GM18498 (cell line): ENCODE measurements around the gene GRAMD1B.

Source experiments
- ATAC-seq: cut with Tn5 transposase; IDR thresholded peaks from one replicate; pipeline ENCODE4 v1.9.1; 2021; ENCODE audit warnings: mild to moderate bottlenecking, moderate library complexity; ENCODE audit not compliant: unreplicated experiment

GRAMD1B gene

GRCh38 chr11:123622576-123622975 lies 192.5 kb downstream of the GRAMD1B start:
- ATAC-seq: no peak

GRCh38 chr11:123624974-123625373 lies 194.9 kb downstream of the GRAMD1B start:
- ATAC-seq: no peak

GRCh38 chr11:123628936-123629683 lies 199.0 kb downstream of the GRAMD1B start:
- ATAC-seq: no peak

- no peak for ATAC-seq
Observed at GRCh38 chr11:123630126-123630608, 200.1 kb downstream of the GRAMD1B start.

- no peak for ATAC-seq
Observed at GRCh38 chr11:123640029-123640428, 210.0 kb downstream of the GRAMD1B start.

- peak; percentile 79 for ATAC-seq
Observed at GRCh38 chr11:123640677-123641494, 210.8 kb downstream of the GRAMD1B start.

- ATAC-seq: no peak
Observed at GRCh38 chr11:123641495-123641840, 211.4 kb downstream of the GRAMD1B start.

GRCh38 chr11:123642435-123642834 lies 212.4 kb downstream of the GRAMD1B start:
- no peak for ATAC-seq

GRCh38 chr11:123645286-123645975 lies 215.4 kb downstream of the GRAMD1B start:
- ATAC-seq: no peak

GRCh38 chr11:123650901-123651300 lies 220.8 kb downstream of the GRAMD1B start:
- ATAC-seq: no peak

GRCh38 chr11:123652599-123652998 lies 222.5 kb downstream of the GRAMD1B start:
- ATAC-seq: no peak

GRCh38 chr11:123653483-123653826 lies 223.4 kb downstream of the GRAMD1B start:
- ATAC-seq: no peak

- peak; percentile 55 for ATAC-seq
Observed at GRCh38 chr11:123653827-123654565, 223.9 kb downstream of the GRAMD1B start.

GRCh38 chr11:123654566-123655081 lies 224.6 kb downstream of the GRAMD1B start, which contains the start of gene SCN3B:
Gene SCN3B (minus strand): TSS chr11:123654624. CDS start chr11:123653801, 823 bp downstream.
- ATAC-seq: peak; percentile 57

GRCh38 chr11:123659311-123659710 lies 229.2 kb downstream of the GRAMD1B start:
- no peak for ATAC-seq

- peak; percentile 72 for ATAC-seq
Observed at GRCh38 chr11:123659965-123660364, 229.9 kb downstream of the GRAMD1B start.

- no peak for ATAC-seq
Observed at GRCh38 chr11:123665306-123665705, 235.2 kb downstream of the GRAMD1B start.

GRCh38 chr11:123670081-123670480 lies 240.0 kb downstream of the GRAMD1B start:
- ATAC-seq: no peak

GRCh38 chr11:123671534-123671933 lies 241.5 kb downstream of the GRAMD1B start:
- no peak for ATAC-seq

GRCh38 chr11:123672568-123672967 lies 242.5 kb downstream of the GRAMD1B start:
- ATAC-seq: no peak
